Breast epithelium (tissue), 4 donors: ENCODE measurements around the gene SEC63. TPM values are rescaled to one million over a fixed set of nuclear protein-coding genes. Genes with fewer than 3 reads are reported as not detected.

Source experiments
- DNase-seq, 2 donors: peaks; one replicate each; pipeline ENCODE4 v3.0.0-alpha.2; 2019; ENCODE audit warnings: low spot score in 2 of 2
- H3K27ac ChIP-seq, 2 donors: fragments of 200-600 bp; sonication (generic) in 1 of 2; one replicate each; pipeline ENCODE4 v1.5.1; 2016 to 2019; ENCODE audit warnings: mild to moderate bottlenecking in 1 of 2
- H3K27me3 ChIP-seq, 2 donors: fragments of 200-600 bp; sonication (generic) in 1 of 2; one replicate each; pipeline versions ENCODE4 v1.5.1 to v1.6.0; 2017 to 2019; ENCODE audit warnings: control low read depth in 1 of 2, mild to moderate bottlenecking in 1 of 2
- H3K36me3 ChIP-seq: fragments of 200-600 bp; one replicate; pipeline ENCODE4 v1.5.1; 2019
- H3K4me1 ChIP-seq, 2 donors: fragments of 200-600 bp; sonication (generic); one replicate each; pipeline ENCODE4 v1.5.1; 2016 to 2019; ENCODE audit warnings: control low read depth in 1 of 2
- H3K4me3 ChIP-seq, 3 donors: fragments of 200-600 bp; sonication (generic); 1 replicate in 2 of 3; 2 replicates in 1 of 3; pipeline ENCODE4 v1.5.1; 2016 to 2019; ENCODE audit warnings: mild to moderate bottlenecking in 3 of 3, moderate library complexity in 2 of 3
- H3K9me3 ChIP-seq, 2 donors: fragments of 200-600 bp; sonication (generic) in 1 of 2; one replicate each; pipeline ENCODE4 v1.5.1; 2016 to 2019; ENCODE audit warnings: control low read depth in 1 of 2
- POLR2A ChIP-seq: fragments of 450-650 bp; IDR thresholded peaks from one replicate; pipeline ENCODE4 v1.6.1; 2016; ENCODE audit warnings: antibody characterized with exemption, mild to moderate bottlenecking, moderate library complexity
- POLR2AphosphoS5 ChIP-seq, 3 donors: sonication (generic); formaldehyde crosslinking; IDR thresholded peaks; one replicate each; pipeline ENCODE4 v1.6.1; 2017; ENCODE audit warnings: antibody characterized with exemption in 3 of 3
- intact Hi-C: fragments of 100-400 bp; cut with DNase I; formaldehyde crosslinking; loops from one replicate; pipeline ENCODE4 v1.15.1; 2023; ENCODE audit warnings: low total_unique reads
- total RNA-seq, 3 donors: library from RNA; depleted of rRNA; stranded (reverse); fragments of >200 nt; gene quantifications; one replicate each; pipeline ENCODE4 v1.1.0, GENCODE V29; 2016
- TF ChIP-seq, protein P1 (sequence below), 3 donors: fragments of 450-650 bp; IDR thresholded peaks; one replicate each; pipeline ENCODE4 v1.5.1; 2016 to 2017; ENCODE audit warnings: antibody characterized with exemption in 3 of 3, mild to moderate bottlenecking in 3 of 3, moderate library complexity in 3 of 3

The SEC63 gene
- total RNA-seq, 3 donors from 2014 or later: 48.8 to 60.0 (median 58.7) TPM

DNA sequence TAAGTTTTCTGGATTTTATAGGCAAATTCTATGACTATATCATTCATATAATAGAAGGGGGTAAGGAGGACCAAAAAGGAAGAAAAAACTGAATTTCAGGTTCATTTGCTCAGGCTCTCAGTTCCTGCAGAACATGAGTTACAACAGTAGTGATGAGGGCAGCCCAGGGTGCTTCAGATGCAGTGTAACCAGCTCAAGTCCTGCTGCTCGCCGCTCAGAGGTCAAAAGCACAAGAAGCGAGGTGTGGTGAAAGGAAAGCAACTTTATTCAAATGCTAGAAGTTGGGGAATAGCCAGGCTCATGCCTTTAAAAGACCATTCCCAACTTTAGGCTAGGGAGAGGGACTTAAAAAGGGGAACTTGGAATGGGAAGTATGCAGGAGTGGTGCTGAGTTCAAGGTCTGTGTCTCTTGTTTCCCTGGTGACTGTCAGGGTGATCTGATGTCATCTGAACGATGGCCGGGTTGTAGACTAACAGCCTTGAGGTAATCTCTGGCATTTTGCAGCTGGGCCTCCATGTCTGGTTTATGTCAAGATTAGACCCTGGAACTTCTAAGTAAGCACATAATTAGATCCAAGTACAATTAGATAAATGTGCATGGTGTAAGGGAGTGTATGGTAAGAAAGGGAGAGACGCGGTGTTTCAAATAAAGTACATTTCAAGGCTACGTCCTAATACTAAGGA lies 14.5 kb upstream of the SEC63 start:
- TF ChIP-seq POLR2A: no peak
- TF ChIP-seq, protein P1, sequence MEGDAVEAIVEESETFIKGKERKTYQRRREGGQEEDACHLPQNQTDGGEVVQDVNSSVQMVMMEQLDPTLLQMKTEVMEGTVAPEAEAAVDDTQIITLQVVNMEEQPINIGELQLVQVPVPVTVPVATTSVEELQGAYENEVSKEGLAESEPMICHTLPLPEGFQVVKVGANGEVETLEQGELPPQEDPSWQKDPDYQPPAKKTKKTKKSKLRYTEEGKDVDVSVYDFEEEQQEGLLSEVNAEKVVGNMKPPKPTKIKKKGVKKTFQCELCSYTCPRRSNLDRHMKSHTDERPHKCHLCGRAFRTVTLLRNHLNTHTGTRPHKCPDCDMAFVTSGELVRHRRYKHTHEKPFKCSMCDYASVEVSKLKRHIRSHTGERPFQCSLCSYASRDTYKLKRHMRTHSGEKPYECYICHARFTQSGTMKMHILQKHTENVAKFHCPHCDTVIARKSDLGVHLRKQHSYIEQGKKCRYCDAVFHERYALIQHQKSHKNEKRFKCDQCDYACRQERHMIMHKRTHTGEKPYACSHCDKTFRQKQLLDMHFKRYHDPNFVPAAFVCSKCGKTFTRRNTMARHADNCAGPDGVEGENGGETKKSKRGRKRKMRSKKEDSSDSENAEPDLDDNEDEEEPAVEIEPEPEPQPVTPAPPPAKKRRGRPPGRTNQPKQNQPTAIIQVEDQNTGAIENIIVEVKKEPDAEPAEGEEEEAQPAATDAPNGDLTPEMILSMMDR (IDR thresholded peaks at IDR 0.05): no peak
- no peak for TF ChIP-seq POLR2AphosphoS5 (IDR thresholded peaks at IDR 0.05)
- H3K36me3 ChIP-seq: no peaks in the 10 kb centered on the region
- no peaks in the 10 kb centered on the region for H3K9me3 ChIP-seq
- no peaks in the 10 kb centered on the region for H3K27me3 ChIP-seq
- no peak for DNase-seq
- intact Hi-C loops: no loop called here
- H3K4me3 ChIP-seq: no peak overlapping the region
- H3K27ac ChIP-seq: no peak overlapping the region
- H3K4me1 ChIP-seq: no peaks in the 10 kb centered on the region

DNA sequence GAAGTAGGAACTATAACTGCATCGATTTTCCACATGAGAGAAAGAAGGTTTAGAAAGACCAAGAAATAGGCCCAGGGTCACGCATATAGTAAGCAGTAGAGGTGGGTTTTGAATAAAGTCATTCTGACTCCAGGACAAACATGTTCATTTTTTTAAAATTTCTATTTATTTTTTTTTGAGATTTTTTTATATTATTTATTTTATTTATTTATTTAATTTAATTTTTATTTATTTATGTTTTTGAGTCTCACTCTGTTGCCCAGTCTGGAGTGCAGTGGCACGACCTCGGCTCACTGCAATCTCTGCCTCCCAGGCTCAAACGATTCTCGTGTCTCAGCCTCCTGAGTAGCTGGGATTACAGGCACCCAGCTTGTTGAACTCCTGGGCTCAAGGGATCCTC lies 13.2 kb upstream of the SEC63 start:
- intact Hi-C loops: no loop called here
- TF ChIP-seq, protein P1 (IDR thresholded peaks at IDR 0.05): no peak
- no peak for TF ChIP-seq POLR2AphosphoS5 (IDR thresholded peaks at IDR 0.05)
- TF ChIP-seq POLR2A: no peak
- Histone ChIP-seq H3K27me3 (no peaks in the 10 kb centered on the region), H3K4me3 (no peak overlapping the region), H3K4me1 (no peaks in the 10 kb centered on the region), H3K36me3 (no peaks in the 10 kb centered on the region), H3K9me3 (no peaks in the 10 kb centered on the region), H3K27ac (no peak overlapping the region)
- DNase-seq: no peak

DNA sequence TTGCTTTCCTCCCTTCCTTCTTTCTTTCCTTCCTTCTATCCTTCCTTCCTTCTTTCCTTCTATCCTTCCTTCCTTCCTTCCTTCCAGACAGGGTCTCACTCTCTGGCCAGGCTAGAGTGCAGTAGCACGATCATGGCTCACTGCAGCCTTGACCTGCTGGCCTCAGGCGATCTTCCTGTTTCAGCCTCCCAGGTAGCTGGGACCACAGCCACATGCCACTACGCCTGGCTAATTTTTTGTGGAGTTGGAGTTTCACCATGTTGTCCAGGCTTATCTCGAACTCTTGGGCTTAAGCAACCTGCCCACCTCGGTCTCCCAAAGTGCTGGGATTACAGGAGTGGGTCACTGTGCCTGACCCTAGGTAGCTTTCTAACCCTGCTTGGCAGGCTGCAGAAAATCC lies 12.2 kb upstream of the SEC63 start:
- Histone ChIP-seq H3K9me3 (no peaks in the 10 kb centered on the region), H3K4me3 (no peak overlapping the region), H3K4me1 (no peaks in the 10 kb centered on the region), H3K27me3 (no peaks in the 10 kb centered on the region), H3K36me3 (no peaks in the 10 kb centered on the region), H3K27ac (no peak overlapping the region)
- intact Hi-C loops: no loop called here
- no peak for DNase-seq
- TF ChIP-seq POLR2AphosphoS5 (IDR thresholded peaks at IDR 0.05) (no peak), POLR2A (no peak)

DNA sequence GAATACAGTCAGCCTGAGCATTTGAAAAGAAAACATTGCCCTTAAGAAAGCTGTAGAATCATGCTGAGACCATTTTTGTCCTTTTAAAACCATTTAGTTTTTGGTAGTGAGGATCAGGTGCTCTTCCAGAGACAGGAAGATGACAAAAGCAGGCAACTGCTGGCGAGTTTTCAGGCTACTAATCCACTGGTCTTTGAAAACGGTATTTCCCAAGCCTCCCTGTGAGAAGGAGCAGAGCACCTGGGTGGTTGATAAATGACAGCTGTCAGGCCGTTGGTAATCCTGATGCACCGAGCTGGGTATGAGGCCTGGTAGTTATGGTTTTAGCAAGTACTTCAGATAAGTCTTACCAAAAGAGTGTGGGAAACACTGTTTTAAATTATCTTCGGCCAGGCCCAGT lies 10.1 kb upstream of the SEC63 start:
- Histone ChIP-seq H3K27ac (no peak overlapping the region), H3K9me3 (no peaks in the 10 kb centered on the region), H3K4me3 (no peak overlapping the region), H3K36me3 (no peaks in the 10 kb centered on the region), H3K27me3 (no peaks in the 10 kb centered on the region), H3K4me1 (no peaks in the 10 kb centered on the region)
- TF ChIP-seq, protein P1 (IDR thresholded peaks at IDR 0.05): no peak
- no peak for TF ChIP-seq POLR2A
- DNase-seq: no peak
- intact Hi-C loops: no loop called here

DNA sequence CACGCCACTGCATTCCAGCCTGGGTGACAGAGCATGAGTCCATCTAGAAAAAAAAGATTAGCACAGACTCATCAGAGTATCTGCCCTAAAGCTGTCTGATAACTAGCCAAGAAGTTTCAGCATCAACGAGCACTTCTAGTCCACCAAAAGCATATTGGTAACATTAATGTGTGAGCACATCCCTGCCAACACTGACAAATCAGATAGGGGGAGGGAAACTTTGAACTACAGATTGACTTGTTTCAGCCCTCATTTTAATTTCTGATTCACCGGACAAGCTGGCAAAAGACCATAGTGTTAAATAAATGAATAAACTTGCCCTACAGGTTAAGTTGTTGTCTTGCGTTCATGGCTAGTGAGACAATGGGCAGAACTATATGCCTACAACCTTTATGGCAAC lies 7.7 kb upstream of the SEC63 start:
- no peaks in the 10 kb centered on the region for H3K27me3 ChIP-seq
- intact Hi-C loops: no loop called here
- no peak for TF ChIP-seq POLR2A
- TF ChIP-seq POLR2AphosphoS5 (IDR thresholded peaks at IDR 0.05): no peak
- TF ChIP-seq, protein P1 (IDR thresholded peaks at IDR 0.05): no peak
- DNase-seq: no peak
- H3K36me3 ChIP-seq: no peaks in the 10 kb centered on the region
- H3K27ac ChIP-seq: no peak overlapping the region
- no peaks in the 10 kb centered on the region for H3K9me3 ChIP-seq
- no peak overlapping the region for H3K4me3 ChIP-seq
- no peaks in the 10 kb centered on the region for H3K4me1 ChIP-seq
